Gastroesophageal sphincter (tissue), 3 donors: ENCODE measurements around the gene ZNF442.

Source experiments
- EP300 ChIP-seq: sonication (generic); formaldehyde crosslinking; IDR thresholded peaks from one replicate; pipeline ENCODE4 v1.6.1; 2017; ENCODE audit warnings: antibody characterized with exemption, mild to moderate bottlenecking
- POLR2A ChIP-seq, 2 donors: fragments of 450-650 bp; IDR thresholded peaks; one replicate each; pipeline ENCODE4 v1.6.1; 2017; ENCODE audit warnings: antibody characterized with exemption in 2 of 2, mild to moderate bottlenecking in 2 of 2, moderate library complexity in 1 of 2
- POLR2AphosphoS5 ChIP-seq: sonication (generic); formaldehyde crosslinking; IDR thresholded peaks from one replicate; pipeline ENCODE4 v1.6.1; 2017; ENCODE audit warnings: antibody characterized with exemption
- TF ChIP-seq, protein P1 (sequence below), 4 experiments: fragments of 200-600 bp in 2 of 4; fragments of 450-650 bp in 2 of 4; sonication (generic) in 1 of 4; IDR thresholded peaks; one replicate each; pipeline ENCODE4 v1.5.1; 2017 to 2019; ENCODE audit warnings: antibody characterized with exemption in 4 of 4, mild to moderate bottlenecking in 2 of 4, moderate library complexity in 2 of 4

DNA sequence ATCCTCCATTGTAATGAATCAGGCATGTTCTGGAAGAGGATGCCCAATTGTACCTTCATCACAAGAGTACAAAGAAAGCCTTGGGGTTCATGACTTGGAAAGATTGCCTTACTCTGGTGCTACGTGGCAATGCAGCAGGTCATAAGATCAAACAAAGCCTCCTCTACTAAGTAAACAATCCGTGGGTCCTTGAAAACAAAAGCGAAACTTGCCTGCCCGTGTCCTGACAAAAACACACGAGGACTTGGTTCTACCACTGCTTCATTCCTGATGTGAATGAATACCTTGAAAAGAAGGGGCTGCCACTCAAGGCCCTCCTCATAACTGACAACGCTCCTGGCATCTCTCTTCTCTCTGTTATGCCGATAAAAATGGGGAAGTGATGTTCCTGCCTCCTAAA lies 50.9 kb downstream of the ZNF442 start:
- TF ChIP-seq, protein P1, sequence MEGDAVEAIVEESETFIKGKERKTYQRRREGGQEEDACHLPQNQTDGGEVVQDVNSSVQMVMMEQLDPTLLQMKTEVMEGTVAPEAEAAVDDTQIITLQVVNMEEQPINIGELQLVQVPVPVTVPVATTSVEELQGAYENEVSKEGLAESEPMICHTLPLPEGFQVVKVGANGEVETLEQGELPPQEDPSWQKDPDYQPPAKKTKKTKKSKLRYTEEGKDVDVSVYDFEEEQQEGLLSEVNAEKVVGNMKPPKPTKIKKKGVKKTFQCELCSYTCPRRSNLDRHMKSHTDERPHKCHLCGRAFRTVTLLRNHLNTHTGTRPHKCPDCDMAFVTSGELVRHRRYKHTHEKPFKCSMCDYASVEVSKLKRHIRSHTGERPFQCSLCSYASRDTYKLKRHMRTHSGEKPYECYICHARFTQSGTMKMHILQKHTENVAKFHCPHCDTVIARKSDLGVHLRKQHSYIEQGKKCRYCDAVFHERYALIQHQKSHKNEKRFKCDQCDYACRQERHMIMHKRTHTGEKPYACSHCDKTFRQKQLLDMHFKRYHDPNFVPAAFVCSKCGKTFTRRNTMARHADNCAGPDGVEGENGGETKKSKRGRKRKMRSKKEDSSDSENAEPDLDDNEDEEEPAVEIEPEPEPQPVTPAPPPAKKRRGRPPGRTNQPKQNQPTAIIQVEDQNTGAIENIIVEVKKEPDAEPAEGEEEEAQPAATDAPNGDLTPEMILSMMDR (IDR thresholded peaks at IDR 0.05): no peak
- TF ChIP-seq POLR2A (IDR thresholded peaks at IDR 0.05): no peak
- no peak for TF ChIP-seq POLR2AphosphoS5
- no peak for TF ChIP-seq EP300
